ENCODE results near the gene SLC1A7.

The SLC1A7 gene

DNA sequence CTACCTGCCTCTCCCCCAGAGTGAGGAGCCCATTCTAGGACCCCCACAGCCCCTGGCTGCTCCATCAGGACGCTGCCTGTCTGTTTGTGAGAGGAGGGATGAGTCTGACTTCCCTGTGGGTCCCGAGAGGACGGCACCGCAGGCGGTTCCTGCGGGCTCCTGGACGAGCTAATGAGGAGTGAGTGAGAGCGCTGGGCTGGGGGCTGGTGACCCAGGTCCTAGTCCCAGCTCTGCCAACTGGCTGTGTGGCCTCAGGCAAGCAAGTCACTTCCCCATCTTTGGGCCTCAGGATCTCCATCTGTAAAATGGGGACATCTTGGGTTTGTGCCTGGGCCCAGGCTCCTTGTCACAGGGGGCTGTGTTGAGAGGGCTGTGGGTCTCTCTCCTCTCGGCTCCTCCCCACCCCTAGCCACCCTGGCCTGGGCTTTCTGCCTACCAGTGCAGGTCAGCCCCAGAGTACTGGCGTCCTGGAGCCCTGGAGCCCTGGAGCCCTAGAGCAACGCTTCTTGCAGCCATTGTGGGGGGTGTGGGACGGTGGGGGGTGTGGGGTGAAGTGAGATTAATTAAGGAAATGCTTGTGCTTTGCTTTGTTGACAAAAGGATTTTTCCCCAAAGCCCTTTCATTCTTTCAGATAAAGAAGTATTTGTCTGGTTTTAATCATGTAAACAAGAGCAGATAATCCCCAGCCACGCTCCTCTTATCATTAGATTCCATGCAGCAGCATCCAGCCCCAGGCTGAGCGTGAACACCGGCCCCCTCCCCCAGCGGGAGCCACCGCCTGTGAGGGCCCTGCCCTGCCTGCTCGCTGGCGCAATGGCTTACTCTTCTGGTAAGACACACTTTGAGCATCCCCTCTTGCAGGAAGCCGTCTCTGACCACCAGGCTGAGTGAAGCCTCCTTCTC, 26.8 kb downstream of the SLC1A7 start:
- DNase-seq (ENCODE audit: low read depth) = no peak

DNA sequence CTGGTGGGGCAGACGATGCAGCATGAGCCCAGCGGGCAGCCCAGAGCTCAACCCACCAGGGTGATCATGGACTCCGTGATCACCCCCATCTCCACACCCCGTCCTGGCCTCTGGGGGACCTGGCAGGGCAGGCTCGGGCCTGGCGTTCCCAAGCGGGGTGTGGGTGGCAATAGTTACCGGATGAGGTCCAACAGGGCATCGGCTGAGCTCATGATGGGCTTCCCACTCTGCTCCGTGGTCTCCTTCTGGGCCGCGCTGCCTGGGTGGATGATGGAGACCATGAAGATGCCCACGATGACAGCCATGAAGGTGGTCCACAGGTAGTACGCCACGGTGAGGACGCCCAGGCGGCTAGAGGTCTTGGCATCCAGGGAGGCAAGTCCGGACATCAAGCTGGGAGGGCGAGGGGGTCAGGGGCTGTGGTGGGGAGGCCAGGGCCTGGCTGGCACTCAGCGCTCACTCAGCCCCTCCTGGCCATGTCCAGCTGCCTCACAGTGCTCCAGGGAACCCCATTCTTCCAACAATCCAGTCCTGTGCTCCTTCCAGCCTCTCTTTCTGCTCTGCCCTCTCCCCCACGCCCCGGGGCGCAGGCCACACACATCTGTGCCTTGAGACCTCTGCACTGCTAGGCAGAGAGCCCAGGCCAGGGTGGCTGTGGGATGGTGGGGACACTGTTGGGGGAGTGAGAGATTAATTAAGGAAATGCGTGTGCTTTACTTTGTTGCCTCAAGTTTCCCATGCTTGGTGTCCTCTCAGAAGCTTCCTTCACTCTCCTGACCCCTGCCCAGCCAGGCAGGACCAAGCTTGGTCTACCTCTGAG, 27.6 kb downstream of the SLC1A7 start:
- no peak for DNase-seq (ENCODE audit: low read depth)

DNA sequence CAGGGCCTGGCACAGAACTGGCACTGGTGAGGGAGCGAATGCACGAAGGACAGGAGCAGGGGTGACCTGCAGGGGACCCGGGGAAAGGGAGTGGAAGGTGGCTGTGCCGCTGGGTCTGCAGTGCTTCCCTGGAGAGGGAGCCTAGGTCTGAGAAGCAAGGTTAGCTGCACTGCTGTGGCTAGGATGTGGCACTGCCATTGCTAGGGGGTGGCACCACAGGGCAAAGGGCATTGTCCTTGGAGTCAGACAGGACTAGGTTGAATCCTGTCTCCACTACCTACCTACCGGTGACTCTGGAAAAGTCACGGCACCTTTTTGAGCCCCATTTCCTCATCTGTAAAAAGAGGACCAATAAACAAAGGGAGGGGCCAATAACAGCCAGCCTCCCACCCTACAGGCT, 28.3 kb downstream of the SLC1A7 start:
- no peak for DNase-seq (ENCODE audit: low read depth)

DNA sequence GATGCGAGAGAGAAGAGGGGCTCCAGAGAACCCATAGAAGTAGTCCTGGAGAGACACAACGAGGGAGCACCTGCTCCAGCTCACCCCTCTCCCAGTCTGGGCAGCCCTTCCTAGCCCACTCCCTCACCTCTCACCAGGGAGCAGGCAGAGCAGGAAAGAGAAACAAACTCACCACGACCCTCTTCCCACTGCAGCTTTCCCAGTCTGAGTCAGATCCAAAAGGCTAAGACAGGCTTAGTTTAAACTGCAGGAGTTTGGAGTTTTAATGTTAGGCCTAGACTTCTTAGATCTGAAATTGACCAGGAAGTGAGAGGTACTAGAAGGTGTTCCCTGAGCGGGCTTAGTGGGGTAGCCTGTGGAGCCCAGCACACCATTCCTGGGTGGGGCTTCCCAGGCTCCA, 29.6 kb downstream of the SLC1A7 start:
- no peak for DNase-seq (ENCODE audit: low read depth)

DNA sequence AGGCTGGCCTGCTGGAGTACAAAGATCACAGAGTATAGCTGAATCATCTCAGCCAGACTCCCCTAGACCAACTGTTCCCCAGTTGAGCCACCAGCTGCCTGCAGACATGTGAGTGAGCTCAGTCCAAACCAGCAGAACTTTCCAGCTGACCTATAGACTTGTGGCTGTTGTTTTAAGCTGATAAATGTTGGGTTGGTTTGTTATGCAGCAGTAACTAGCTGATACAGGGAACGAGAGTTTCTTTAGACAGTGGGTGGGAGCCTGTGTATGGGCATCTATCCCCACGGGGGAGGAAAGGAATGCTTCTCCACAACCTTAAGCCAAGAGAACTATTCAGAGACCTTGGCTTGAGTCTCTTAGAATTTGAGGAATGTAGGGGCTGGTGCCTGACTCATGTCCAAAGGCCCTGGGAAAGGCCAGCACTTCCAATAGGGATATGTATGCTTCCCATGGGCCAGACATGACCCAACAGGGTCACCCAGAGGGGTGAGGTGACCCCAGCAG, 30.1 kb downstream of the SLC1A7 start:
- DNase-seq (ENCODE audit: low read depth) = peak; percentile 87

DNA sequence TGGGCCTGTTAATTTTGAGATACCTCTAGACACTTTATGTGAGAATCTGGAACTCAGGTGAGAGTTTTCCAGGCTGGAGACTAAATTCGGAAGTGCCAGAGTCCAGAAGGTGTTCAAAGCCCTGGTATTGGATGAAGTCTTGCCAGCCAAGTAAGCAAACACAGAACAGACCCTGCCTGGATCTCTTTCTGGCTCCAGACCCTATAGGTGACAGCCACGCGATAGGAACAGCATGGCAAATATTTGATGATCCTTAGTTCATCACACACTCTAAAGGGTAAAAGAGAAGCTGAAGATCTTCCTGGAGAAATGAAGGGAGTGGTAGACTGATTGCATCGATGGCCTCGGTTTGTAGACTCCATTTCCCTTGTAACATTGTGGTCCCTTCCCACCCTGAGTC, 30.7 kb downstream of the SLC1A7 start:
- no peak for DNase-seq (ENCODE audit: low read depth)

DNA sequence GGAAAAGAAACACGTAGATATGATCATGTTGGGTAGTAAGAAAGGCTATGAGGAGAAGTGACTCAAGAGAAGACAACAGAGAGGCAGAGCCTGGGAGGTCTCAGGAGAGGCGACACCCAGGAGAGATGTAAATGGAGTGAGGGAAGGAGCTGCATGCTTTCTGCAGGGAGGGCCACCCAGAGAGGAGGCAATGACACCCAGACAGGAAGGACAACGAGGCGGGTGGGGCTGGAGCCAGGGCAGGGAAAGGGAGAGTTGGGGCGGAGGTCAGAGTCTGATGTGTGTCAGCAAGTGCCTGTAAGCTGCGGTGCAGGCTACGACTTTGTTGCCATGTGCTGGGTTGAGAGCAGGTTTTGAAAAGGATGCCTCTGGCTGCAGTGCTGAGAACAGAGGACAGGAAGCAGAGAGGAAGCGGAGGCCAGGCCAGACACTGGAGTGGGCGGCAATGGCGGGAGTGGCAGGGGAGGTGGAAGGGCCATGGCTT, 31.3 kb downstream of the SLC1A7 start:
- no peak for DNase-seq (ENCODE audit: low read depth)

DNA sequence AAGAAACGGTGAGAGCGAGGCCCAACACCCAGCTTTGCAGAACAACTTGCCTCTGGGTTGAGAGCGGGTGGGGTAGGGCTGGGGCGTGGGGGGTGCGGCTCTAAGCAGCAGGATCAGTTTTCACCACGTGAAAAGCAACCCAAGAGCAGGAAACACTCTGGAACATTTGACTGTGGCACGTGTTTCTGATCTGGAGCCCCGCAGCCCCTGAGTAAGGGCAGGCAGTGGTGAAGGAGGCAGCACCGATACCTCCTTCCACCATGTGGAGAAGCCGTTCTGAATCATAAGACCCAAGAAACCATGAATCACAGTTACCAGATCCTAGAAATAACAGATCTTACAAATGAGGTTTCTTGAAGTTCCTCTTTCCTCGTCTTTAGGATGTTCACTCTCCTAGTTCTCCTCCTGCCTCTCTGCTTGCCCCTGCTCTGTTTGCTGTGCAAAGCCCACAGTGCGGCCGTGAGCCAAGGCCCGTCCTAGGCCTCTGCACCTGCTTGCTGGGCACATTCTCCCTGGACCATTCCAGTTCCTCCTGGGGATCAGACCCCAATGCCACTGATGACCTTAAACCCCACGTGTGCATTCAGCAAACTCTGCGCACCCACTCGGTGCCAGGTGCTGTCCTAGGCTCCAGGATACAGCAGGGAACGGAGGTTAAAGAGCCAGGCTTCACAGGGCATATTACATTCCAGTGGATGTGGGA, 31.9 kb downstream of the SLC1A7 start:
- DNase-seq (ENCODE audit: low read depth) = no peak

DNA sequence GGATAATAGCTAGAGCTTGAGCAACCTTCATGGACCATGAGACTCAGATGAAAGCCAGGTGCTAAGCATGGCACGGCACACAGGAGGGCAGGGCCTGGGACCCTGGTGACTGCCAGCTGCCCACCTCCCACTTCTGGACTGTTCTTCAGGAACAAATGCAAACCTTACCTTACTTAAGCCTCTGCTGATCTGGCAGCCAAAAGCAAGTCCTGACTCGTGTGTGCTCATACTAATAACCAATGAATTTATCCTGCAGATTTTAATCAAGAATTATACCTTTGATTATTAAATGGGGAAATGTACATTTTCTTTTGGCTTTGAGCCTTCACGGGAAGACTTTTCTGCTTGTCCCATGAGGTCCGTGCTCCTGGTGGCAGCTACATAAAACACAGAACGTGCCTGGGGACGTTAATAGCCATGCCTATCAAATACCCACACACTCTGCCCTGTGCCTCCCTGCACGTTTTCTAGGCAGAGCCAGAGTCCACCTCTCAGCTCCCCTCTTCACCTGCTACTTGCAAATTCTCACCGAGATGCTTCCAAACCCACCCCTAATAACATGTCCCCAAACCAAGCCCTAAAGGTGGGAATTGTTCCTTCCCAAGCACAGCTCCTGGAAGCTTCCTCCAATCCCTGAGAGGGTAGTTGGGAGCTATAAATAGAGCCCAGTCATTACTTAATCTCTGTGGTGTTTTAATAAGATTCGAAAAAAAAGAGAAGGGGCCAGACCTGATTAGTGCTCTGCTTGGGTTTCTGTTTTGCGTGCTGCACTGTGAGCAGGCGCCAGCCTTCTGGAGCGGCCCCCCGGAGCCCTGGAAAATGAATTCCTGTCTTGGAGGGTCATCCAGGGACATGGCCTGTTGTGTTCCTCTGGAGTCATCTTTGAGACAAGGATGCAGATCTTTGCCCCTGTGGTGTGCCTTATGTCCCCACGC, 33.5 kb downstream of the SLC1A7 start:
- no peak for DNase-seq (ENCODE audit: low read depth)

DNA sequence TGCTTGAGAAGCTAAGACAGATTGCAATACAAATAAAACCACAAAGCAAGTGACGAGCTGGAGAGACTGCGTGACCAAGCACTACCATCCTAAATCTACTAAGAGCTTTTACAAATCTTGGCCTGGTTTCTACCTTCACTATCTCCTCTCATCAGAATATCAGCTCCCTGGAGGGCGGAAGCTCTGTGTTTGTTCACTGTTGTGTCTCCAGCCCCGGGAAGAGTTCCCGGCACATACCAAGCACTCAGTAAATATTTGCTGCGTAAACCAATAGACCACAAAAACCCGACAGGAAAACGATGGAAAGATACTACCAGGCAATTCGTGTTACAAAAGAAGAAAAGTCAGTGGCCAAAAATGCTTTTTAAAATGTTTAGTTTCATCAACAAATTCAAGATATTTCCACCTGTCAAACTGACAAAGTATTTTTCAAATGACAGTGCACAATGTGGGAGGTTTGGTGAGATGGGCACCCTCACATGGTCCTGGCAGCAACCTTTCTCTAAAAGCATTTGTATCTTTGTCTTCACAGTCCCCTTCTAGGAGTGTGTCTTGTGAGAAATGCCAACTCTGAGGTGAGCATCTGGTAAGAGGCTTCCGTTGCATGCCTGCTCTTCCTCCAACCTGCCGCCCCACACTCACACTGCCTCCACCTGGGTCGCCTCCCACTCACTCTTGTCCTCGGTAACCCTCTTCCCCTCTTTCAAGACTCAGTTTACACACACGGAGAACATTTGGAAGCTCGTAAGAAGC, 34.7 kb downstream of the SLC1A7 start:
- DNase-seq (ENCODE audit: low read depth) = no peak

DNA sequence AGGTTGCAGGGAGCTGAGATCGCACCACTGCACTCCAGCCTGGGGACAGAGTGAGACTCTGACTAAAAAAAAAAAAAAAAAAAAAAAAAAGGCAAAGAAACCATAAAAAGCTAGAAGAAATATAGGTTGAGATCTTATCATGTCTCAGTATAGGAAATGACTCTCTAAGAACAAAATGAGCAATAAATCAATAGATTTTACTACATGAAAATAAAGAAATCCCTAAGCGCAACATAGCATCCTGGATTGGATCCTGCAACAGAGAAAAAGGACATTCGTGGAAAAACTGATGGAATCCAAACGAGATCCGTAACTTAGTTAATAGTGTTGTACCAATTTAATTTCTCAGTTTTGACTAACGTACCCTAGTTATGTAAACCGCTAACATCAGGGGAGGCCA, 35.3 kb downstream of the SLC1A7 start:
- no peak for DNase-seq (ENCODE audit: low read depth)

DNA sequence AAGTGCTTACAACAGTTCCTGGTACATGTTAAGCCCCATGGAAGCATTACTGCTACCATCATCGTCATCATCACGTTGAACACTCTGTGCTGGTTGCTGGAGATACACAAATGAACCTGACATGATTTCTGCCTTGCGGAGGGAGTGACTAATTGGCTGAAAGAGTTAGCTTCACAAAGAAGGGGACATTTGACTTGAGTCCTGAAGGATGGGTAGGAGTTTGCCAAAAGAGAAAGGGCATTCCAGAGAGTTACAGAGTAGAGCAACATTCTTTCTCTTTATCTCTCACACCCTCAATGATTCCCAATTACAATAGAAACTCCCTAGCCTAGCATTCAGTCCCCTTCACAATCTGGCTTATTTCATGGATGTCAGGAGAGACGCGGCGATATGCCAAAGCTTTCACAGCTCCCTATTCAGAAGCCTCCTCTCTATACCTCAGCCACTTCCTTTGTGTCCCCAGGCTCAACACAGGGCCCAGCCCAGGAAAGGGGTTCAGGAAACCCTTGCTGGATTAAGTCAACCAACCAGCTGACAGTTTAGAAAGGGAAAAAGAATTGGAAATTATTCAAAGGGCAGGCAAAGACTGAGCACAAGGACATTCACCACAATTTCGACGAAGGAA, 38.0 kb downstream of the SLC1A7 start:
- no peak for DNase-seq (ENCODE audit: low read depth)

DNA sequence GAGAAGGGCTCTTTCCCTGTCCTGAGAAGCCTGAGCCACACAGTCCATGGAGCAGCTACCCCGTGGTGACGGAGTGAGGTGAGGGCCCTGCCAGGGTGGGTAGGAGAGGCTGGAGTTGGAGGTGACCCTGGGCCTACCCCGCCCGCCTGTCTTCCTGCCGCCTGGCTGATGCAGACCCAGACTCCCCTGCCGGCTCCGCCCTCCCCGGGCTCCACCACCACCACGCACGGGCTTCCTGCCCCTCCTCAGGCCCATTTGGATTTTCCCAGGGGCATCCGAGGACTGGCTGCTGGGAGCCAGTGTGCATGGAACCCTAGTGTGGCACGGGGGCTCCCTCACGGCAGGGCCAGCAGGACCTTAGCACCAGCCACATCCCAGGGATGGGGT, 47.9 kb downstream of the SLC1A7 start:
- DNase-seq (ENCODE audit: low read depth) = no peak

DNA sequence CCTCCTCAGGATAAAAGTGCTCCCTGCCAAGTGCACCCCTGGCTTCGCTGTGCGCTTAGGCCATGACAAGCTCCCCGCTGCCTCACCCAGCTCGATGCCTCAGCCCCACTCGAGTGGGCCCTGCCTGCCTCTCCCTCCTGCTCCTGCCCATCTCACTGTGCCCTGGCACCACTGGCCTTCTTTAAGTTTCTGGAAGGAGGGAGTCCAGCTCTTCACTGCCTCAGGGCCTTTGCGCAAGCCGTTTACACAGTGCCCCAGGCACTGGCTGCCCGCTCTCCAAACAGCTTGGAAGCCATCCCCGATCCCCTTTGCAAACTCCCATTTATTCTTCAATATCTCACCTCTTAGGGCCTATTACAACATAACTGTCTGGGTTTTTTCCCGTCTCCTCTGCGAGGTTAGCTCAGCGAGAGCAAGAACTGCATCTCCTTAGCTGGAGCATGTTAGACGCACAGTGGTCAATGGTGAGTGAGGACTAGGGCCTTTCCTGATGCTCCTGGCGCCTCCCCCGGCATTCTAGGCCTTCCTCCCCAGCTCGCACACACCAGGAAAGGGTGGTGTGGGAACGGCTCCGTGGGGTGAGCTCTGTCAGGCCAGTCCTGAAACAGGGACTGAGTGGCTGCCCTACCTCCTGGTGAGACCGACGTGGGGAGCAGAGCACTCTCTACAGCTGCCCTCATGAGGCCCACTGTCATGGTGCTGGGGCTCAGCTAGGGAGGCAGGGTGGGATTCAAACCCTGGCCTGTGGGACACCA, 48.5 kb downstream of the SLC1A7 start:
- DNase-seq (ENCODE audit: low read depth) = no peak

DNA sequence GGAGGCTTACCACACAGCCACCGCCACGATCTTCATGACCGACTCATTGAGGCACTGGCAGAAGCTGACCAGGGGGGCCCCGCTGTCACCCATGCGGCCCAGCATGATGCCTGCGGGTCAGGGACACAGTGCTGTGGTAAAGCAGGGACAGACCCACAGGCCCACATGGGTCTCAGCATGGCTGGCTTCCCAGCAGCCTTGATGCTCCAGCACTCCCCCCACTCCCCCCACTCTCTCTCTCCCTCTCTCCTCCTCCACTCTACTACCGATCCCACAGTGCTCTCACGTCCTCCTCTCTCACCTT, 49.0 kb downstream of the SLC1A7 start:
- no peak for DNase-seq (ENCODE audit: low read depth)

DNA sequence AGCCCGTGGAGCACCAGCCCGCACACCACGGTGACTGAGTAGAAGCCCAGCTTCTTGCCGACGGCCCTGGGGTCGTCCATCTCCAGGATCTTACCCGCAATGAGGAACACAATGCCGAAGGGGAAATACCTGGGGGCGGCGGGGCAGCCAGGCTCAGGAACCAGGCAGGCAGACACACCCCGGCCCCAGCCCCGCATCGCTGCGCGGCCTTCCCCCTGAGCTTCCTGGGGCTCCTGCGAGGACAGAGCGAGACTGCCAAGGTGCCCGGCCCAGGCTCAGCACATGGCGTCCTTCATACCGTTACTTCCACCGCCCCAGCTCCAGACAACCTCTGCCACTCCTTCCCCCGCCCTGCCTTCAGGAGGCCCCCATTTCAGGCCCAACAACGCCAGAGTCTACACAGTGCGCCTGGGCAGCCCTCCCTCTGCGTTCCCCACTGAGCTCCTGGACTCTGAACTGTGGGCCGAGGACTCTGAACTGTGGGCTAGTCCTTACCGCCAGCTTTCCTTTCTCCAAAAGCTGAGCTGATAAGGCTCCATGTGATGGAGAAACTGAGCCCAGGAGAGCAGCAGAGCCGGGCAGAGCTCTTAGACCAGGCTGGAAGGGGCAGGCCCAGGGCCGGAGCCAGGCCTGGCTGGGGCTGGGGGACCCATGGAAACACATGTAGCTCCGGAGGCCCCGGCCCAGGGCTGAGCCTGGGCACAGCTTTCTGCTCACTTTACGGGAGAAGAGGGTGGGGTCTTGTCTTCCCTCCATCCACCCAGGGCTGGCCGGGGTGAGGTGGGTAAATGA, 49.6 kb downstream of the SLC1A7 start:
- DNase-seq (ENCODE audit: low read depth) = no peak

DNA sequence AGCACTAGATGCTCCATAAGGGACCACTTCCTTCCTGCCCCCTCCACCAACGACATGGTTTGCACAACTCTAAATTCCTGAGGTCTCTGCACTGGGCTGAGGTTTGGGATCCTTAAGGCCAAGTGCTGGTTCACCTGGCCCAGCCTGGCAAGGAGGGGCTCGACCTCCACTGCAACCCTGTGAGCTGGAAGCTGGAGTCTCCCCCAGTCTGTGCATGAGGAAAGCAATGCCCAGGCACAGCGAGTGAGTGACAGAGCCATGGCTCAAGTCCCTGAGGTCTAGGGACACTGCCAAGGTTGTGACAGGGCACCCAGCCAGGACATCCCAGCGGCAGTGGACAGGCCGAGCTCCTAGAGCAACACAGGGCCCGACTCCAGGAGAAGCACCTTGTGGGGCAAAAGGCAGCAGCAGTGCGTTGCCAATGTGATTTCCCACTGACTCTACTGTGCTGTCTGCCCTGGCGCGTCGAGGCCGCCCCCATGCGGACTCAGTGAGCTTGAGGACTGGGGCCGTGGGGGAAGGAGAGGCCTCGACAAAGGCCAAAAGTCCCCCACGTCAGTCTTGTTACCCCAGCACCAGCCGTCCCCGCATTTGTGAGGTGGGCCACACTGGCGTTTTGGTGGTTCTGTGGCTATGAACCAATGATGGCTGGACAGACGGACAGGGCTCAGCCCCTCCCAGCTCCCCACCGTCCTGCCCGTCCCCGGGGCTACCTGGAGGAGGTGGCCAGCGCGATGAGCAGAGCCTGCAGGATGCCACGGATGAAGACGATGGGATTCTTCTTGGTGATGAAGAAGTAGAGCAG, 50.4 kb downstream of the SLC1A7 start:
- no peak for DNase-seq (ENCODE audit: low read depth)
